Measurements from ENCODE around the gene CDH16. TPM values are rescaled to one million over a fixed set of nuclear protein-coding genes. Genes with fewer than 3 reads are reported as not detected.
A peak's percentile ranks its signal among the peaks of the same experiment; 100 is the strongest.

Gene CDH16
- total RNA-seq, 1 donor from 2014 or later: not detected

DNA sequence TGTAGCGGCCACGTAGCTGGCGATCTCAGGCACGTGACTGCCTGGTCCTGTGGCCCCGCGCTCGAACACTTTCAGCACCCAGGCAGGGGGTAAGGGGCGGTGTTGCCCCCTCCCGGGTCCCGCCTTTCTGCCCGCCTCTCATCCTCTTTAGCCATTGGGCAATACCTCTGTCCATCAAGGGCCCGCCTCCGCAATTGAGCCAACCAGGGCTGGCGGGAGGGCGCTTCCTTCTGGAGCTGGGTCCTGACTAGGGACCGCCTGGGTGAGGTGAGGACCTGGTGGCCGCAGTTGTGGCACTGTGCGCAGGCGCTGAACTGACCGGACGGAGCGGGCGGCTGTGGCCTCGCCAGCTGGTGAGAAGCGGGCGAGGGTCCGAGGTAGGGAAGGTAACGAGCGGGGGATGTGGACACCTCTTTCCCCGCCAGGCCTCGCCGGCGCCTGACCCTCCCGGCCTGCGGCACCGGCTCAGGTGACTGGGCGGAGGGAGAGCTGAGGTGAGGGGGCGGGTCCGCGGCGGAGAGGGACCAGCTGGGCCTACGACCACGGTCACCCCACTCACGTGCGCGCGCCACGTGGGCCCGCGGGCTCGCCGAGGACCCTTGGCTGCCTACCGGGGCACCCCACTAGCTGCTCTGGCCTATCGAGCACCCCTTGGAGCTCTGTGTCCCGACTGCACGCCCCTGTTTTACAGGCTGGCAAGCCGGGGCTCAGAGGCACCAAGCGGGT is 38.2 kb downstream of the CDH16 start, which contains the start of gene PDP2:
Gene PDP2 (plus strand): TSS at position 228 of the 726 bp plus-strand sequence. CDS start 3,770 bp downstream, outside the sequence.
- H3F3A ChIP-seq (ENCODE audit: low read depth): peaks cover 4% of the 10 kb centered on the region
- peak within 1 kb of the TSS; percentile 62 for H3K4me3 ChIP-seq
- H4K20me1 ChIP-seq (ENCODE audit: low read depth): peaks cover 14% of the 10 kb centered on the region
- peaks cover 4% of the 10 kb centered on the region for H3K4me1 ChIP-seq
- H3K4me2 ChIP-seq: peak within 1 kb of the TSS; percentile 83
- no peaks in the 10 kb centered on the region for H3K9me3 ChIP-seq (ENCODE audit: low read depth)
- no peaks in the 10 kb centered on the region for H3K36me3 ChIP-seq
- peak within 1 kb of the TSS; percentile 66 for H3K27ac Mint-ChIP-seq
- peak within 1 kb of the TSS; percentile 97 for H3K4me3 Mint-ChIP-seq
- H3K27me3 ChIP-seq: peaks cover 10% of the 10 kb centered on the region
- peaks cover 17% of the 10 kb centered on the region for H3K4me1 Mint-ChIP-seq
- peaks cover 4% of the 10 kb centered on the region for H3K27me3 Mint-ChIP-seq (ENCODE audit: insufficient read depth, low read depth)
- peaks cover 15% of the 10 kb centered on the region for H3K79me2 ChIP-seq (ENCODE audit: low read depth)
- TF ChIP-seq EZH2phosphoT487 (IDR thresholded peaks at IDR 0.05): no peak
- TF ChIP-seq, protein P1, sequence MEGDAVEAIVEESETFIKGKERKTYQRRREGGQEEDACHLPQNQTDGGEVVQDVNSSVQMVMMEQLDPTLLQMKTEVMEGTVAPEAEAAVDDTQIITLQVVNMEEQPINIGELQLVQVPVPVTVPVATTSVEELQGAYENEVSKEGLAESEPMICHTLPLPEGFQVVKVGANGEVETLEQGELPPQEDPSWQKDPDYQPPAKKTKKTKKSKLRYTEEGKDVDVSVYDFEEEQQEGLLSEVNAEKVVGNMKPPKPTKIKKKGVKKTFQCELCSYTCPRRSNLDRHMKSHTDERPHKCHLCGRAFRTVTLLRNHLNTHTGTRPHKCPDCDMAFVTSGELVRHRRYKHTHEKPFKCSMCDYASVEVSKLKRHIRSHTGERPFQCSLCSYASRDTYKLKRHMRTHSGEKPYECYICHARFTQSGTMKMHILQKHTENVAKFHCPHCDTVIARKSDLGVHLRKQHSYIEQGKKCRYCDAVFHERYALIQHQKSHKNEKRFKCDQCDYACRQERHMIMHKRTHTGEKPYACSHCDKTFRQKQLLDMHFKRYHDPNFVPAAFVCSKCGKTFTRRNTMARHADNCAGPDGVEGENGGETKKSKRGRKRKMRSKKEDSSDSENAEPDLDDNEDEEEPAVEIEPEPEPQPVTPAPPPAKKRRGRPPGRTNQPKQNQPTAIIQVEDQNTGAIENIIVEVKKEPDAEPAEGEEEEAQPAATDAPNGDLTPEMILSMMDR (IDR thresholded peaks at IDR 0.05): no peak
- TF ChIP-seq EZH2 (IDR thresholded peaks at IDR 0.05): no peak
- H3K27ac ChIP-seq: no peak within 1 kb of the TSS
- no peak within 1 kb of the TSS for H3K9ac ChIP-seq
- peak; percentile 97 for DNase-seq (ENCODE audit: low spot score)
- H3K36me3 Mint-ChIP-seq: peaks cover 9% of the 10 kb centered on the region
- H3K9me3 Mint-ChIP-seq: no peaks in the 10 kb centered on the region
- peak within 1 kb of the TSS; percentile 52 for H2AFZ ChIP-seq (replicated peaks)

DNA sequence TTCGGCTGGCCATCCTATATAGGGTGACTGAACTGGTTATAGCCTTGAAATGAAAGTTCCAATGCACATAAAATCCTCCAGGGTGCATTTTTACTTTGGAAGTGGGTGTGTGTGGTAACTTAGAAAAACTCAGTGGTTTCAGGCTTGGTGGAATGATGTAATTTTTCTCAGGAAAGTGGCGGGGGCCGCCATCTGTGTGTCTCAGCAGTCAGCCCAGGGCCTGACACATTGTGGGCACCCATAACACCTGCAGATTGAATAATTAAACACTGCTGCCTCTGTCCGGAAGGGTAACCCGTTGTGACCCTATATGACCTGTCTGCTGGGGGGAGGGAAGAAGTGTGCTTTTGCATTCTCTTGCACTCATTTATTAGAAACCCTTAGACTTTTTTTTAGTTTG is 40.6 kb downstream of the CDH16 start:
- Histone ChIP-seq H3K79me2 (ENCODE audit: low read depth) (peaks cover 15% of the 10 kb centered on the region), H3K9ac (no peak overlapping the region), H3K27me3 (peaks cover 10% of the 10 kb centered on the region), H3K4me3 (no peak overlapping the region), H2AFZ (replicated peaks) (no peak overlapping the region), H3K4me1 (peaks cover 4% of the 10 kb centered on the region), H3K9me3 (ENCODE audit: low read depth) (no peaks in the 10 kb centered on the region), H4K20me1 (ENCODE audit: low read depth) (peaks cover 14% of the 10 kb centered on the region), H3K36me3 (no peaks in the 10 kb centered on the region), H3K27ac (no peak overlapping the region), H3K4me2 (no peak overlapping the region), H3F3A (ENCODE audit: low read depth) (peaks cover 13% of the 10 kb centered on the region)
- TF ChIP-seq EZH2 (IDR thresholded peaks at IDR 0.05) (no peak), EZH2phosphoT487 (IDR thresholded peaks at IDR 0.05) (no peak)
- TF ChIP-seq, protein P1 (IDR thresholded peaks at IDR 0.05): no peak
- Mint-ChIP-seq H3K27me3 (ENCODE audit: insufficient read depth, low read depth) (peaks cover 6% of the 10 kb centered on the region), H3K36me3 (no peaks in the 10 kb centered on the region), H3K4me1 (peaks cover 29% of the 10 kb centered on the region), H3K27ac (peak overlapping the region; percentile 25), H3K9me3 (no peaks in the 10 kb centered on the region), H3K4me3 (no peak overlapping the region)
- no peak for DNase-seq (ENCODE audit: low spot score)

DNA sequence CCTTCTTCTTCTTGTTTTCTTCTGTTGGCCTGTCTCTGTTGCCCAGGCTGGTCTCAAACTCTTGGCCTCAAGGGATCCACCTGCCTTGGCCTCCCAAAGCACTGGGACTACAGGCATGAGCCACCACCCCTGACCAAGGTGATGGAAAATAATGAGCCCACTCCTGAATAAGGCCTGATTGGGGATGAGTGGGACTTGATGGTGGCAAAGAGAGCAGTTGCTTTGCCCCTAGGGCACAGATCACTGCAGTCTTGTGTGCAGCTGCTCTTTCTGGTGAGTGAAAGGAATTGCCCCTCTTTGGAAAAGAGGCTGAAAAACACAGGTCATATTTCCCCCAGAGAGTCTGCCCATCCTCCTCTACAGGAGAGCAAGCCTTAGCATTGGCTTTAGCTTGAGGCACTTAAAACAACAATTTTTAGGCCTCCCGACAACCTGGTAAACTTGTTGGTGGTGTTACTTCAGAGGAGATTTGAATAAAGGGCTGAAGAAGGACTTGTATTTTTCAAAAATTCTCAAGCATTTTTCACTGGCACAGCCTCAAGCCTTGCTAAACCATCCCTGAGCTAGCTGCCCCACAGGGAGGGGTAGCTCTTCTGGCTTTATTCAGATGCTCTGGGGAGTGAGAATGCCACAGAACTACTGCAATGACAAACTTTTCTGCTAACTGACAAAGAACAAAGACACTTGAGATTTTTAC is 44.5 kb downstream of the CDH16 start:
- H3K4me1 Mint-ChIP-seq: peaks cover 26% of the 10 kb centered on the region
- H4K20me1 ChIP-seq (ENCODE audit: low read depth): no peaks in the 10 kb centered on the region
- peaks cover 13% of the 10 kb centered on the region for H3F3A ChIP-seq (ENCODE audit: low read depth)
- peak overlapping the region; percentile 67 for H3K4me3 Mint-ChIP-seq
- H3K27me3 Mint-ChIP-seq (ENCODE audit: insufficient read depth, low read depth): peaks cover 6% of the 10 kb centered on the region
- TF ChIP-seq, protein P1 (IDR thresholded peaks at IDR 0.05): no peak
- no peak for TF ChIP-seq EZH2phosphoT487 (IDR thresholded peaks at IDR 0.05)
- no peak for TF ChIP-seq EZH2 (IDR thresholded peaks at IDR 0.05)
- H3K4me2 ChIP-seq: no peak overlapping the region
- H3K9ac ChIP-seq: no peak overlapping the region
- H3K4me3 ChIP-seq: no peak overlapping the region
- no peaks in the 10 kb centered on the region for H3K9me3 ChIP-seq (ENCODE audit: low read depth)
- no peaks in the 10 kb centered on the region for H3K79me2 ChIP-seq (ENCODE audit: low read depth)
- H3K9me3 Mint-ChIP-seq: no peaks in the 10 kb centered on the region
- no peaks in the 10 kb centered on the region for H3K36me3 ChIP-seq
- peak overlapping the region; percentile 90 for H3K27ac Mint-ChIP-seq
- H3K27me3 ChIP-seq: peaks cover 24% of the 10 kb centered on the region
- no peaks in the 10 kb centered on the region for H3K4me1 ChIP-seq
- no peak for DNase-seq (ENCODE audit: low spot score)
- H2AFZ ChIP-seq (replicated peaks): no peak overlapping the region
- H3K27ac ChIP-seq: no peak overlapping the region
- H3K36me3 Mint-ChIP-seq: no peaks in the 10 kb centered on the region
